ENCODE results near the gene TMEM86B. TPM values are rescaled to one million over a fixed set of nuclear protein-coding genes. Genes with fewer than 3 reads are reported as not detected.
A peak's percentile ranks its signal among the peaks of the same experiment; 100 is the strongest.

Gene TMEM86B
- total RNA-seq, 1 donor from 2014 or later = 10.0 TPM

GRCh38 chr19:55256562-55257460 is 28.2 kb upstream of the TMEM86B start:
- no peaks in the 10 kb centered on the region for H3K36me3 Mint-ChIP-seq (ENCODE audit: insufficient read depth)
- peaks cover 23% of the 10 kb centered on the region for H3K4me1 Mint-ChIP-seq (ENCODE audit: low read depth)
- H3K4me3 Mint-ChIP-seq (ENCODE audit: low read depth) = peak overlapping the region; percentile 97
- no peak for DNase-seq (ENCODE audit: low spot score, unreplicated experiment)
- no peak for TF ChIP-seq CTCF (IDR thresholded peaks at IDR 0.05; ENCODE audit: unreplicated experiment)
- H3K27ac Mint-ChIP-seq = peak overlapping the region; percentile 93
- H3K9me3 Mint-ChIP-seq (ENCODE audit: low read depth) = no peaks in the 10 kb centered on the region
- H3K27me3 Mint-ChIP-seq = no peaks in the 10 kb centered on the region

- Mint-ChIP-seq H3K4me3 (ENCODE audit: low read depth) (peak overlapping the region; percentile 97), H3K9me3 (ENCODE audit: low read depth) (no peaks in the 10 kb centered on the region), H3K27me3 (no peaks in the 10 kb centered on the region), H3K36me3 (ENCODE audit: insufficient read depth) (no peaks in the 10 kb centered on the region), H3K27ac (peak overlapping the region; percentile 78), H3K4me1 (ENCODE audit: low read depth) (peaks cover 23% of the 10 kb centered on the region)
- no peak for TF ChIP-seq CTCF (IDR thresholded peaks at IDR 0.05; ENCODE audit: unreplicated experiment)
- no peak for DNase-seq (ENCODE audit: low spot score, unreplicated experiment)
Observed at GRCh38 chr19:55255618-55256423, 27.3 kb upstream of the TMEM86B start.

GRCh38 chr19:55254625-55254977 is 26.0 kb upstream of the TMEM86B start:
- no peaks in the 10 kb centered on the region for H3K27me3 Mint-ChIP-seq
- DNase-seq (ENCODE audit: low spot score, unreplicated experiment) = no peak
- H3K9me3 Mint-ChIP-seq (ENCODE audit: low read depth) = no peaks in the 10 kb centered on the region
- no peak overlapping the region for H3K27ac Mint-ChIP-seq
- no peak for TF ChIP-seq CTCF (IDR thresholded peaks at IDR 0.05; ENCODE audit: unreplicated experiment)
- no peak overlapping the region for H3K4me3 Mint-ChIP-seq (ENCODE audit: low read depth)
- peaks cover 23% of the 10 kb centered on the region for H3K4me1 Mint-ChIP-seq (ENCODE audit: low read depth)
- no peaks in the 10 kb centered on the region for H3K36me3 Mint-ChIP-seq (ENCODE audit: insufficient read depth)

- TF ChIP-seq CTCF (IDR thresholded peaks at IDR 0.05; ENCODE audit: unreplicated experiment) = no peak
- no peak for DNase-seq (ENCODE audit: low spot score, unreplicated experiment)
- Mint-ChIP-seq H3K9me3 (ENCODE audit: low read depth) (no peaks in the 10 kb centered on the region), H3K36me3 (ENCODE audit: insufficient read depth) (no peaks in the 10 kb centered on the region), H3K4me3 (ENCODE audit: low read depth) (no peak overlapping the region), H3K27ac (peak overlapping the region; percentile 45), H3K27me3 (no peaks in the 10 kb centered on the region), H3K4me1 (ENCODE audit: low read depth) (peaks cover 23% of the 10 kb centered on the region)
Observed at GRCh38 chr19:55253842-55254624, 25.5 kb upstream of the TMEM86B start.
